Trophoblast cell (in vitro differentiated cells and primary cell): ENCODE data around the gene NUTM2E. TPM values are rescaled to one million over a fixed set of nuclear protein-coding genes. Genes with fewer than 3 reads are reported as not detected.
"Not testable (repeated sequence)": the region's sequence is repeated elsewhere in the genome, so short reads cannot be mapped to it uniquely, and the experiment has no call there.

Experiments used
- DNase-seq, 2 donors: peaks; one replicate each; pipeline ENCODE4 v3.0.0-alpha.2; 2016
- H2AFZ ChIP-seq: 2 replicates; pipeline ENCODE4 v1.6.1; 2013; ENCODE audit warnings: low read length, moderate library complexity, mild to moderate bottlenecking; ENCODE audit not compliant: insufficient read depth, poor library complexity
- H2AK5ac ChIP-seq: 2 replicates; pipeline ENCODE4 v1.6.1; 2013; ENCODE audit warnings: mild to moderate bottlenecking, low read length
- H2BK120ac ChIP-seq: 2 replicates; pipeline ENCODE4 v1.6.1; 2013; ENCODE audit warnings: low read length, mild to moderate bottlenecking, moderate library complexity; ENCODE audit not compliant: insufficient read depth, poor library complexity
- H2BK12ac ChIP-seq: 2 replicates; pipeline ENCODE4 v1.6.1; 2013; ENCODE audit warnings: mild to moderate bottlenecking, low read length, moderate library complexity
- H2BK5ac ChIP-seq: 2 replicates; pipeline ENCODE4 v1.6.1; 2013; ENCODE audit warnings: low read length, low read depth, moderate library complexity, mild to moderate bottlenecking; ENCODE audit not compliant: poor library complexity
- H3K14ac ChIP-seq: 2 replicates; pipeline ENCODE4 v1.6.1; 2013; ENCODE audit warnings: mild to moderate bottlenecking, low read length
- H3K18ac ChIP-seq: 2 replicates; pipeline ENCODE4 v1.6.1; 2013; ENCODE audit warnings: mild to moderate bottlenecking, low read length
- H3K23ac ChIP-seq: 2 replicates; pipeline ENCODE4 v1.6.1; 2013; ENCODE audit warnings: low read length
- H3K27ac ChIP-seq: 2 replicates; pipeline ENCODE4 v1.5.1; 2013; ENCODE audit warnings: low read depth, mild to moderate bottlenecking, inconsistent platforms, low read length, moderate library complexity
- H3K27me3 ChIP-seq: 2 replicates; pipeline ENCODE4 v1.6.1; 2013; ENCODE audit warnings: inconsistent platforms, mild to moderate bottlenecking, low read length, moderate library complexity; ENCODE audit not compliant: insufficient read depth
- H3K36me3 ChIP-seq, 2 experiments: 1 replicate in 1 of 2; 2 replicates in 1 of 2; pipeline ENCODE4 v1.6.1; 2013; ENCODE audit warnings: low read length in 2 of 2, mild to moderate bottlenecking in 2 of 2, moderate library complexity in 1 of 2; ENCODE audit not compliant: insufficient read depth in 2 of 2, control insufficient read depth in 1 of 2
- H3K4ac ChIP-seq: 2 replicates; pipeline ENCODE4 v1.6.1; 2013; ENCODE audit warnings: low read depth, mild to moderate bottlenecking, low read length, moderate library complexity
- H3K4me1 ChIP-seq, 2 experiments: 1 replicate in 1 of 2; 2 replicates in 1 of 2; pipeline ENCODE4 v1.6.1; 2013; ENCODE audit warnings: low read length in 2 of 2, mild to moderate bottlenecking in 2 of 2, moderate library complexity in 1 of 2; ENCODE audit not compliant: insufficient read depth in 2 of 2, control insufficient read depth in 1 of 2
- H3K4me2 ChIP-seq: 2 replicates; pipeline ENCODE4 v1.6.1; 2013; ENCODE audit warnings: inconsistent platforms, mild to moderate bottlenecking, low read length, moderate library complexity
- H3K4me3 ChIP-seq: 2 replicates; pipeline ENCODE4 v1.5.1; 2013; ENCODE audit warnings: mild to moderate bottlenecking, low read depth, low read length, inconsistent platforms
- H3K79me1 ChIP-seq: one replicate; pipeline ENCODE4 v1.6.1; 2013; ENCODE audit warnings: low read length
- H3K79me2 ChIP-seq: 2 replicates; pipeline ENCODE4 v1.6.1; 2013; ENCODE audit warnings: low read length, mild to moderate bottlenecking; ENCODE audit not compliant: control insufficient read depth, insufficient read depth, poor library complexity
- H3K9ac ChIP-seq: 2 replicates; pipeline ENCODE4 v1.6.1; 2013; ENCODE audit warnings: mild to moderate bottlenecking, low read length
- H3K9me3 ChIP-seq: 2 replicates; pipeline ENCODE4 v1.6.1; 2013; ENCODE audit warnings: low read depth, mild to moderate bottlenecking, control low read depth, inconsistent platforms, low read length; ENCODE audit not compliant: insufficient read depth
- H4K12ac ChIP-seq: 2 replicates; pipeline ENCODE4 v1.6.1; 2013; ENCODE audit warnings: low read depth, mild to moderate bottlenecking, low read length, moderate library complexity
- H4K8ac ChIP-seq: 2 replicates; pipeline ENCODE4 v1.6.1; 2013; ENCODE audit warnings: low read depth, mild to moderate bottlenecking, low read length, moderate library complexity
- H4K91ac ChIP-seq: one replicate; pipeline ENCODE4 v1.6.1; 2013; ENCODE audit warnings: low read depth, mild to moderate bottlenecking, low read length, moderate library complexity
- WGBS: extraction: QIAGEN DNeasy Blood & Tissue Kit; methylation state at CpG from one replicate; pipeline ENCODE4 v1.1.7; 2013; ENCODE audit warnings: missing lambda C conversion rate; ENCODE audit not compliant: insufficient read length, insufficient coverage; ENCODE audit errors: extremely low coverage; 5-methylcytosine and 5-hydroxymethylcytosine counted together
- polyA plus RNA-seq: library from polyadenylated mRNA; stranded (reverse); fragments of 200-250 nt; gene quantifications from 2 replicates; pipeline ENCODE4 v1.2.3, GENCODE V29; 2013

Gene NUTM2E
- 0.01 and 0.04 TPM in 2 replicates for polyA plus RNA-seq

GRCh38 chr10:79826496-79827215 lies at the start of gene NUTM2E:
NUTM2E (plus strand) TSS chr10:79826739; CDS start chr10:79841741, 15,002 bp downstream.
- Histone ChIP-seq H3K14ac (peak within 1 kb of the TSS; percentile 79), H3K4me2 (peak within 1 kb of the TSS; percentile 58), H2BK120ac (peak within 1 kb of the TSS; percentile 66), H4K12ac (peak within 1 kb of the TSS; percentile 93), H3K27ac (peak within 1 kb of the TSS; percentile 94), H2BK5ac (peak within 1 kb of the TSS; percentile 93), H4K8ac (peak within 1 kb of the TSS; percentile 88), H4K91ac (peak within 1 kb of the TSS; percentile 83), H3K18ac (peak within 1 kb of the TSS; percentile 65), H2AFZ (peak within 1 kb of the TSS; percentile 45), H3K4me3 (peak within 1 kb of the TSS; percentile 82), H3K9ac (peak within 1 kb of the TSS; percentile 83)
- H3K23ac ChIP-seq, H3K4ac ChIP-seq, H3K79me2 ChIP-seq, H3K36me3 ChIP-seq, H2BK12ac ChIP-seq, H3K9me3 ChIP-seq, H2AK5ac ChIP-seq, H3K4me1 ChIP-seq, H3K79me1 ChIP-seq, H3K27me3 ChIP-seq: not testable (repeated sequence)
- peak; percentile 62 to 68 for DNase-seq
- WGBS: no CpG with 5 or more reads among the region's 78 CpGs

DNA sequence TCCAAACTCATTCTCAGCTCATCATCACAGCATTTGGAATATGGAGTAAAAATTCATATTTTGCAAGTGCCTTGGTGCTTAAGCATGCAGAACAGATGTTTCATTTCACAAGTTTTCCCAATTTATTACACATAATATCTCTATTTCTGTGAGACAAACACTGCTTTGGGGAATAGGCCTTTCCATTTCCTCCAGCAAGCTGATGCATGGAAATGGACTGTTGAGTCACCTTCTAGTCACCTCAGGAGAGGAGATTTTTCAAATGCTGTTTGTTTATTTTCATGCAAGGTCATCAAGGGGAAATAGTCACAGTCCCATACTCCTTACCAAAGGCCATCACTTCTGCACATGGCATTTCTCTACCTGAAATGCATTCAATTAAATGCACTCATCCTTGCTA lies 48.5 kb upstream of the NUTM2E start:
- H2AFZ ChIP-seq, H3K18ac ChIP-seq, H3K27ac ChIP-seq, H2BK5ac ChIP-seq, H3K23ac ChIP-seq, H4K12ac ChIP-seq, H4K8ac ChIP-seq, H4K91ac ChIP-seq, H3K27me3 ChIP-seq, H3K79me2 ChIP-seq, H3K9ac ChIP-seq, H3K4me2 ChIP-seq, H2BK120ac ChIP-seq, DNase-seq, H3K4me1 ChIP-seq, H3K36me3 ChIP-seq, H2BK12ac ChIP-seq, H3K9me3 ChIP-seq, H3K4ac ChIP-seq, H3K14ac ChIP-seq, H2AK5ac ChIP-seq, H3K79me1 ChIP-seq, H3K4me3 ChIP-seq: not testable (repeated sequence)

DNA sequence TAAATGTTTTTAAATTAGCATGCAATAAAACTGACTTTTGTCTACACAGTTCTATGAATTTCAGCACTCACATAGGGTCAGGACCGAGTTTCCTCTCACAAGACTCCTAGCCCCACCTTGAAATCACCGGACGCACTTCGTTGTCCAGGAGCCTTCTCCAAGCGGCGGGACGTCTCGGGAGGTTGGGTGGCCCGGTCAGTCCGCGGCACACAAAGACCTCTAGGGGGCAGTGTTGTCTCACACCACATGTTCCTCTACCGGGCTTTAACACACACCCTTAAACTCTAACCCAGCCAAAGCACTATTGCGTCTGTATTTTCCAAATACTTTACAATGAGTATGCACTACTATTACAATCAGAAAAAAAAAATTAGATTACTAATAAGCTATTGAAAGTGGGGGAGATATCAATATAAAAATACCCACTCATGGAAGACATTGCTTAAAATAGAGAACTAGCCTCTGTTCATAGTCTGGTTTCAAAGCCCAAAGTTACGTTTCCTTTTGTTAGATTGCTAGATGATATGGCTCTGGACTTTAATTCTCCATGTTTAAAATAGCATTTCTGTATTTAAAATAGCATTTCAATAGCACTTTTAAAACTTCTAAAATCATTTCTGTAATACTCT lies 47.1 kb upstream of the NUTM2E start:
- not testable (repeated sequence) for H4K8ac ChIP-seq, H3K27ac ChIP-seq, H2BK5ac ChIP-seq, H3K4me3 ChIP-seq, H3K18ac ChIP-seq, H4K12ac ChIP-seq, H3K79me1 ChIP-seq, H3K9me3 ChIP-seq, H3K27me3 ChIP-seq, H3K4me2 ChIP-seq, H3K14ac ChIP-seq, H3K23ac ChIP-seq, H3K4me1 ChIP-seq, H3K79me2 ChIP-seq, H3K36me3 ChIP-seq, H2AK5ac ChIP-seq, H2BK120ac ChIP-seq, H2BK12ac ChIP-seq, H2AFZ ChIP-seq, H4K91ac ChIP-seq, H3K9ac ChIP-seq, H3K4ac ChIP-seq
- peak; percentile 64 to 84 for DNase-seq
- no CpG with 5 or more reads among the region's 14 CpGs for WGBS

GRCh38 chr10:79779992-79780391 lies 46.5 kb upstream of the NUTM2E start:
- not testable (repeated sequence) for H3K79me2 ChIP-seq, H4K12ac ChIP-seq, H2BK12ac ChIP-seq, H3K23ac ChIP-seq, H3K36me3 ChIP-seq, H3K18ac ChIP-seq, H3K4me1 ChIP-seq, H3K9ac ChIP-seq, H2AFZ ChIP-seq, H3K4me2 ChIP-seq, H4K91ac ChIP-seq, H3K4me3 ChIP-seq, H3K4ac ChIP-seq, H4K8ac ChIP-seq, DNase-seq, H3K27me3 ChIP-seq, H3K27ac ChIP-seq, H3K14ac ChIP-seq, H2AK5ac ChIP-seq, H3K9me3 ChIP-seq, H2BK5ac ChIP-seq, H3K79me1 ChIP-seq, H2BK120ac ChIP-seq
- no CpG with 5 or more reads among the region's 2 CpGs for WGBS
